NCI-H2029 treated with DMSO at 0.1 percent for 48 hours (cell line): Measurements from ENCODE around the gene SENP5.
"Not testable (repeated sequence)": the region's sequence is repeated elsewhere in the genome, so short reads cannot be mapped to it uniquely, and the experiment has no call there.

ENCODE experiments used
- DNase-seq: peaks from one replicate; lab custom pipeline; 2025; lab: John Stamatoyannopoulos, UW

SENP5 gene

DNA sequence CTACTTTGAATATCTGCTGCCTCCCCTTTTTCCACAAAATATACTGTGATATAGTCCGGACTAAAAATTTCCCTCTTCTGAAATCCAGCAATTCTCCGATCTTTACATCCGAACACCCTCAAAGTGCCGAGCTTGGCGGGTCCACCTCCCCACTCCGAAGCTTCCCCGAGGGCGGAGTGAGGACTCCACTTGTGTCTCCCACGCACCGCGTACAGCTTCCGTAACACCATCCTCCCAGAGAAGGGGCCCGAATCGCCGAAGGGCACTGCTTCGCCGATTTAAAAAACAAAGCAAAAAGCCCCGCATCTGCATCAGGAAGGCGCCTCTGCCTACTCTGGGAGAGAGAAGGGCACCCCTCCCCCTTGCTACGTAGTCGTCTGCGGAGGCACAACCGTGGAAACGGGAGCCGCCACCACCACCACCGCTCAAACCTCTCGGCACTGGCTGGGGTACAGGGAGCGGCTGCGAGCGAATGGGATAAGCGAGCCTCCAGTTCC, 74.1 kb downstream of the SENP5 start:
- no peak for DNase-seq

DNA sequence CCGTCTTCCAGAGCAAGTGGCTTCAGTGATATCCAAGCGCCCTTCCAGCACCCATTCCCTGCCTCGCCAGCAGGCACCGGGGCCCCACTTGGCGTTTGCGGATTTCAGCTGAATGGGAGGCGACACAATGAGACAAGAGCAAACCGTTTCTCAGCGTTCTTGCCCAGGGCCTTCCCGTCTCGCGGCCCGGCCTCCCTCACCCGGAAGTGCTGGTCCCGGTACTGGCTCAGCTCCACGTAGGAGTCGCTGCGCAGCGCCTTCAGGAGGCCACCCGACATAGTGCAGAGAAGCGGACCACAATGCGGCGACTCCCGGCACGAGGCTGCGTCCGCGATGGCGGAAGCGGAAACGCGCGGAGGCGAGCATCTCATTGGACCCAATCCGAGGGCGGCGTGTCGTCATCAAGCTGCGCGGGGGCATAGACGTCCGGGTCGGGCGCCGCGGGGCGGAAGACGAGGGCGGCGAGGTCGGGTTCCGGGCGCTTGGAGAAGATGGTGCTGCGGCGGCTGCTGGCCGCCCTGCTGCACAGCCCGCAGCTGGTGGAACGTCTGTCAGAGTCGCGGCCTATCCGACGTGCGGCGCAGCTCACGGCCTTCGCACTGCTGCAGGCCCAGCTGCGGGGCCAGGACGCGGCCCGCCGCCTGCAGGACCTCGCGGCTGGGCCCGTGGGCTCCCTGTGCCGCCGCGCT, 74.7 kb downstream of the SENP5 start, which contains the start of gene NCBP2:
Gene NCBP2, minus strand, starts transcription at position 303 of the 689 bp plus-strand sequence. Its CDS starts 25 bp downstream, at position 278.
- peak; percentile 85 for DNase-seq

DNA sequence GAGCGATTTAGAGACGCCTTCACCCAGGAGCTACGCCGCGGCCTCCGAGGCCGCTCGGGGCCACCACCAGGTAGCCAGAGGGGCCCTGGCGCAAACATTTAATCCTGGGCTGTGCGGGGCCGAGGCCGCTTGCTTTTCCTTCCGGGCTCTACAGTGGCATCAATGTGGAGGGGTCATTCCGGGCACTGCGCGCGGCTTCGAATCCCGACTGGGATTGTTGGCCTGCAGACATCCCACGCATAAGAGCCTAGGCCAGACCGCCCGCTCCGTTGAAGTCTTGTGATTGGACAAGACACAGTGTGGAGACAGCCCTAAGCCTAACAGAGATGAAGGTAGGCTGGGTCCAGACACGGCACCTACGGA, 75.2 kb downstream of the SENP5 start:
- DNase-seq, result no peak

DNA sequence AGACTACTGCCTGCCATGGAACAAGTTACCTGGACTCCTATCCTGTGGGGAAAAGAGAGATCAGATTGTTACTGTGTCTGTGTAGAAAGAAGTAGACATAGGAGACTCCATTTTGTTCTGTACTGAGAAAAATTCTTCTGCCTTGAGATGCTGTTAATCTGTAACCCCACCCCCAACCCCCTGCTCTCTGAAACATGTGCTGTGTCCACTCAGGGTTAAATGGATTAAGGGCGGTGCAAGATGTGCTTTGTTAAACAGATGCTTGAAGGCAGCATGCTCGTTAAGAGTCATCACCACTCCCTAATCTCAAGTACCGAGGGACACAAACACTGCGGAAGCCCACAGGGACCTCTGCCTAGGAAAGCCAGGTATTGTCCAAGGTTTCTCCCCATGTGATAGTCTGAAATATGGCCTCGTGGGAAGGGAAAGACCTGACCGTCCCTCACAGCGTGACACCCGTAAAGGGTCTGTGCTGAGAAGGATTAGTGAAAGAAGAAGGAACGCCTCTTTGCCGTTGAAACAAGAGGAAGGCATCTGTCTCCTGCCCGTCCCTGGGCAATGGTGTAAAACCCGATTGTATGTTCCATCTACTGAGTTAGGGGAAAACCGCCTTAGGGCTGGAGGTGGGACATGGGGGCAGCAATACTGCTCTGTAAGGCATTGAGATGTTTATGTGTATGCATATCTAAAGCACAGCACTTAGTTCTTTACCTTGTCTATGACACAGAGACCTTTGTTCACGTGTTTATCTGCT, 76.5 kb downstream of the SENP5 start:
- DNase-seq, result not testable (repeated sequence)

DNA sequence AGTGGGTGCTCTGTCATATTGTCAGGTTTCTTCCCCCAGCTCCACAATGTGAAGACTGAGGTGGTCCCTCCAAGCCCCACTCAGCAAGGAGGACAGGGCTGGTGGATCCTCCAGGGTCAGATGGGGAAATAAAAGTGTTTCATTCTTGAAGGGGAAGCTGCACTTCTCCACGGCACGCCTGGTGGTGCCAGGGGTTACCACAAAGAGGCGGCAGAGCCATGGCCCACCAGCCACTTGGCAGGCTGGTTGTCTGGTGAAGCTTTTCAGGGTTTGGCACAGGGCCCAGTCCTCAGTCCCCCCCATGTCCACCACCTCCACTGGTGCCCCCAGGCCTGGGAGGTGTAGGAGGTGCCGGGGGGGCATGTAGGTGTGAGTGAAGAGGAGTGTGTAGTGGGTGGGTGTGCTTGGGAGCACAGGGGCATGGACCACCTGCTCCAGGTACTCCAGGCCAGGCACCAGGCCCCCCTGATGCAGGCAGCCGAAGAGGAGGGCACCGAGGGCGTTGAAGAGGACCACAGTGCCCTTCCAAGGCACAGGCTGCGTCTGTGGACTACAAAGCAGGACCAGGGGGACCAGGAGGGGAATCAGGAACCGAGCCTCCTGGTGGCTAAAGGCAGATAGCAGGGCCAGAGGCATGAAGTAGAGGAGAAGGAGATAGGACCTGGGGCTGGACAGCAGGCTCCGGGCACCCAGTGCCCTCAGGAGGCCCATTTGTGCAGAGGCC, 79.6 kb downstream of the SENP5 start:
- DNase-seq, result no peak

DNA sequence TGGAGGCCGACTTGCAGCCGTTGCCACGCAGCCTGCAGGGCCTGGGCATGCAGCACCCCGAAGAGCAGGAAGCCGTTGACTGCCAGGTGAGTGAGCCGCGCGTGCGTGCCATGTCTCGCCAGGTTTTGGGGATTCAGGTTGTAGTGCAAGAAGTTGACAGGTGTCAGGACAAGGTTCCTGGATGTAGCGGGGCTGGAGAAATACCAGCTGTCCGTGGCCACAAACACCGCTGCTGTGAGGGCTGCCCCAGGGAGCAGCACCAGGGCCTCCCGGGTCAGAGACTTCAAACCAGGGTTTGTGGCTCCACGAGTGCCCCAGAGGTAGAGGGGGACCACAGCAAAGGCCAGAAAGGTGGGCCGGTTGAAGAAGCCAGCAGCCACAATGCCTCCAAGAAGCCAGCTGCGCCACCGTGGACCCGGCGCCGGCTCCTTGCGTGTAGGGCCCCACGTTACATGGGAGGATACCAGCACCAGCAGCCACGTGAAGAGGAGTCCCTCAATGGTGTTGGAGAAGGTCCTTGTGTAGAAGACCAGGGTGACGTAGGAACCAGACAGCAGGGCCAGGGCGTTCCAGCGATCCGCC, 80.2 kb downstream of the SENP5 start:
- no peak for DNase-seq

DNA sequence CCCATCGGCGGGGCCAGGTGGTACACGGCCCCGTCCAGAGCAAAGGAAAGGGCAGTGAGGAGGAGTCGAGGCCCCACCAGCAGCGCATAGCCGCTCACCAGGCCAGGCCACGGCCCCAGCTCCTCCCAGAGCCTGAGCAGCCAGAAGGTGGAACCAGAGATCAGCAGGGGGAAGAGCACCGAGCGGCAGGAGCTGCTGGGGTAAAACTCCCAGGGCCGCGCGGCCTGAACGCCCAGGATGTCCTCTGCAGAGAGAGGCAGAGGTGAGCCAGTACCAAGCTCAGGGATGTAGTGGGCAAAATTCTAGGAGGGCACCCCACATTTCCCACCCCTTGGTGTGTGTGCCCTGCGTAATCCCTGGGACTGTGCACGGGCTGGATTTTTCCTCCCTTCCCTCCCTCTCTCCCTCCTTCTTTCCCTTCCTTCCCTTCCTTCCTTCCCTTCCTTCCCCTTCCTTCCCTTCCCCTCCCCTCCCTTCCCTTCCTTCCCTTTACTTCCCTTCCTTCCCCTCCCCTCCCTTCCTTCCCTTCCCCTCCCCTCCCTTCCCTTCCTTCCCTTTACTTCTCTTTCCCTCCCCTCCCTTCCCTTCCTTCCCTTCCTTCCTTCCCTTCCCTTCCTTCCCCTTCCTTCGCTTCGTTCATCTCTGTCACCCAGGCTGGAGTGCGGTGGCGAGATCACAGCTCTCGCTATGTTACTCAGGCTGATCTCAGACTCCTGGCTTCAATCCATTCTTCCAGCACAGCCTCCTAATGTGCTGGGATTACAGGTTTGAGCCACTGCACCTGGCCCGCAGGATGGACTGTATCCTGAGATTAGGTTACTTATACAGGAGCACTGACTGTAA, 80.9 kb downstream of the SENP5 start:
- no peak for DNase-seq

DNA sequence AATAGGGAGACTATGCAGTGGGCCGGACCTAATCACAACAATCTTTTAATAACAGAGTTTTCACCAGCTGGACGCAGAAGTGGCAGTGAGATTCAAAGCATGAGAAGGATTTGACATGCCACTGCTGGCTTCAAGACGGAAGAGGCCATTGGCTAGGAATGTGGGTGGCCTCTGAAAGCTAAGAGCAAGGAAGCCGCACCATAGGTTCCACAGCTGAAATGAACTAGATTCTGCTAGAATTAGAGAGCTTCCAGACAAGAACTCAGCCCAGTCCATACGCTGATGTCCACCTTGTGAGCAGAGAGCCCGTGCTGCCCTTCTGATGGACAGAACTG, 81.5 kb downstream of the SENP5 start:
- DNase-seq, result no peak

DNA sequence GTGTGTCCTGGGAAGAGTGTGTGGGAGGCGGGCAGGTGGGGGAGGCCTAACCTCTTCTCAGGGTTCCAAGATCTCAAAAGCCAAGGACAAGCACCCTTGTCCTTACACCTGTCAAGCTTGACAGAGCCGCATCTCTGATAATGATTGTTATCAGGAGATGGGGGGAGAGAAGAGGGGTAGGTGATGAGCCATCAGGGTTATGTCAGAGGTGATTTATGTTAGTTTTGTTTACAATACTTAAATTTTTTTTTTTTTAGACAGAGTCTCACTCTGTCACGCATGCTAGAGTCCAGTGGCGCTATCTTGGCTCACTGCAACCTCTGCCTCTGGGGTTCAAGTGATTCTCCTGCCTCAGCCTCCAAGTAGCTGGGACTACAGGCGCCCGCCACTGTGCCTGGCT, 82.0 kb downstream of the SENP5 start:
- DNase-seq, result no peak

DNA sequence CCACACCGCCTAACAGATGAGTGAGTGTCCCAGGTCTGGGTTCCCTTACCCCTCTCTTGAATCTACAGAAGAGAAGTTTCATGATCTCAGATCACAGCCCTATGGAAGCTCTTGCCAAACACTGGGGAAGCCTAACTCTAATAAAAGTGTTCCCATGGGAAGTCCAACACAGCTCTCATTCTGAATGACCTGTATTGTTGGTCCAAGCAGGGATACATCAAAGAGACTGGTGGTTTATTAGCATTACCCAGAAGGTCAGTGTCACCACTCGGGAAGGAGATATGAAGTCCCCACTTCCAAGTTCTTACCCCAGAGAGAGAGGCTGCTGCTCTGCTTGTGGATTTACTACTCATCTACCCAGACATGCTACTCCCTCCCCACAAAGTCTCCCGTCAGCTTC, 83.7 kb downstream of the SENP5 start:
- DNase-seq, result no peak

DNA sequence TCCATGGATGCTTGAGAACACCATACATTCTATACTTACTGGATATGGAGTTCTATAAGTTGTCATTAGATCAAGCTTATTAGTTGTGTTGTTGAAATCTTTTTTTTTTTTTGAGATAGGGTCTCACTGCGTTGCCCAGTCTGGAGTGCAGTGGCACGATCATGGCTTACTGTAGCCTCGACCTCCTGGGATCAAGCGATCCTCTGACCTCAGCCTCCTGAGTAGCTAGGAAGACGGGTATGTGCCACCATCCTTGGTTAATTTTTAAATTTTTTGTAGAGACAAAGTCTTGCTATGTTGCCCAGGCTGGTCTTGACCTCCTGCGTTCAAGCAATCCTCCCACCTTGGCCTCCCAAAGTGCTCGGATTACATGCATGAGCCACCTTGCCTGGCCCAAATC, 87.1 kb downstream of the SENP5 start:
- no peak for DNase-seq

DNA sequence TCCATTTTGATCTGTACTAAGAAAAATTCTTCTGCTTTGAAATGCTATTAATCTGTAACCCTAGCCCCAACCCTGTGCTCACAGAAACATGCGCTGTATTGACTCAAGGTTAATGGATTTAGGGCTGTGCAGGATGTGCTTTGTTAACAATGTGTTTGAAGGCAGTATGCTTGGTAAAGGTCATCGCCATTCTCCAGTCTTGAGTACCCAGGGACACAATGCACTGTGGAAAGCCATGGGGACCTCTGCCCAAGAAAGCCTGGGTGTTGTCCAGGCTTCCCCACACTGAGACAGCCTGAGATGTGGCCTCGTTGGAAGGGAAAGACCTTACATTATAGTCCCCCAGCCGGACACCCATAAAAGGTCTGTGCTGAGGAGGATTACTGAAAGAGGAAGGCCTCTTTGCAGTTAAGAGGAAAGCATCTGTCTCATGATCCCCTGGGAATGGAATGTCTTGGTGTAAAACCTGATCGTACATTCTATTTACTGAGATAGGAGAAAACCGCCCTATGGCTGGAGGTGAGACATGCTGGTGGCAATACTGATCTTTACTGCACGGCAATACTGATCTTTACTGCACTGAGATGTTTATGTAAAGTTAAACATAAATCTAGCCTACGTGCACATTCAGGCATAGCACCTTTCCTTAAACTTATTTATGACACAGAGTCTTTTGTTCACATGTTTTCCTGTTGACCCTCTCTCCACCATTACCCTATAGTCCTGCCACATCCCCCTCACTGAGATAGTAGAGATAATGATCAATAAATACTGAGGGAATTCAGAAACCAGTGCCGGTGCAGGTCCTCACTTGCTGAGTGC, 94.6 kb downstream of the SENP5 start:
- no peak for DNase-seq

DNA sequence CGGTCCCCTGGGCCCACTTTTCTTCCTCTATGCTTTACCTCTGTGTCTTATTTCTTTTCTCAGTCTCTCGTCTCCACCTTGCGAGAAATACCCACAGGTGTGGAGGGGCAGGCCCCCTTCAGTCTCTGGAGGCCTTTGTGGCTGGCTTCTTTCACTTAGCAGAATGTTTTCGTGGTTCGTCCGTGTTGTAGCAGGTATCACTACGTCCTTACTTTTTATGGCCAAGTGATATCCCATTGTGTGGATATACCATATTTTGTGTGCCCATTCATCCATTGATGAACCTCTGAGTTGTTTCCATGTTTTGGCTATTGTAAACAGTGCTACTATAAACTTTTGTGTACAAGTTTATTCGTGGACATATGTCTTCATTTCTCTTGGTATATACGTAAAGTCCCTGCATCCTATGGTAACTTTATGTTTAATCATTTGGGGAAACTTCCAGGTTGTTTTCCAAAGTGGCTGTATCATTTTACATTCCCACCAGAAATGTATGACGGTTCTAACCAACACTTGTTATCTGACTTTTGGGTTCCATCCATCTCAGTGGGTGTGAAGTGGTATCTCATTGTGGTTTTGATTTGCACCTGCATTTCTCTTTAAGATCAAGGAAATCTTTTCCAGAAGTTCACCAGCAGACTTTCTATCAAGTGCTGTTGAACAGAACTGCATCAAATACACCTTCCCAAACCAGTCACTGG, 95.4 kb downstream of the SENP5 start:
- DNase-seq, result no peak

DNA sequence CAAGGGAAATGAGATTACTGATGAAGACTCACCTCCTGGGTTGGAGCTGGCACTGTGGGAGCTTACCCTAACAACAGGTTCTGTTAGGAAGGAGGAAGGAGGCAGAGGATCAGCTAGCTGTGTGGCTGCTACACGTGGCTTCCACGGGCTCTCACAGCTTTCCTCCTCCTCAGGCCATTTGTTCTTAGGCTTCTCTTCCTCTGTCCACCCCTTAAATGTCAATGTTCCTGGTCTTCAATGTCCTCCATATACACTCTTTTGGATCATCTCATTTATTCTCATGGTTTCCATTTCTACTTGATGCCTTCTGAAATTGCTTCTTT, 95.9 kb downstream of the SENP5 start:
- no peak for DNase-seq

DNA sequence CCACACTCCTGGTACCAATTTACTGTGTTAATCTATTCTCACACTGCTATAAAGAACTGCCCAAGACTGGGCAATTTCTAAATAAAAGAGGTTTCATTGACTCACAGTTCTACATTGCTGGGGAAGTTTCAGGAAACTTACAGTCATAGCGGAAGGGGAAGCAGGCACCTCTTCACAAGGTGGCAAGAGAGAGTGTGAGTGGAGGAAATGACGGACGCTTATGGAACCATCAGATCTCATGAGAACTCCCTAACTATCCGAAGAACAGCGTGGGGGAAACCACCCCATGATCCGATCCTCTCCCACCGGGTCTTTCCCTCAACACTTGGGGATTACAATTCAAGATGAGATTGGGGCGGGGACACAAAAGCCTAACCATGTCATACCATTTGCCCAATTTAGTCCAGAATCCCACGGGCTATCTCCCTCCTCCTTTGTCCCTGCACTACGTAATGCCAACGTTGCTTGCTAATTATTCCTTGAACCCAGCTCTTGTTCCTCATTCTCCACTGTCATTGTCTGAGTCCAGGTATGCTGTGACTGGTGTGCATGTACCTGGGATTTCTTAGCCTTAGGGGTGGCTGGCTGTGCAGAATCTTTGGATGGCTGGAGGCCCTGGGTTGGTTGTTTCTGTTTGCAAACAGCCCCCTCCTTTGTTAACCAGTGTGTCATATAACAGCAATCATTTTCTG, 97.5 kb downstream of the SENP5 start:
- DNase-seq, result no peak

DNA sequence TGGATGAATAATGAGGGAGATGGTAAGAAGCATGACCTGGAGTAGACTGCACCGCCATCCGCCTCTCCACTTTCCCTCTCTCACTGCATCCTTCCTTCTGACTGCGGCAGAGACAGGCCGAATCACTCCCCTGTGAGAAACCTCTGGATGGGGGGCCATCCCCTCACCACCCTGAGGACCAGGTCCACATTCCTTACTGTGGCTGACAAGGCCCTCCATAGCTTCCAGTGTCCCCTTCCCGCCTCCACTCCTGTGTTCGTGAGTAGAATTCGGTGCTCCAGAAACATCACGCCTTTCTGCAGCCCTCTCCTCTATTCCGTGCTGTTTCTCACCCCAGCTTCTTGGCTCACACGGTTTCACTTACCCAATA, 98.1 kb downstream of the SENP5 start:
- DNase-seq, result no peak

DNA sequence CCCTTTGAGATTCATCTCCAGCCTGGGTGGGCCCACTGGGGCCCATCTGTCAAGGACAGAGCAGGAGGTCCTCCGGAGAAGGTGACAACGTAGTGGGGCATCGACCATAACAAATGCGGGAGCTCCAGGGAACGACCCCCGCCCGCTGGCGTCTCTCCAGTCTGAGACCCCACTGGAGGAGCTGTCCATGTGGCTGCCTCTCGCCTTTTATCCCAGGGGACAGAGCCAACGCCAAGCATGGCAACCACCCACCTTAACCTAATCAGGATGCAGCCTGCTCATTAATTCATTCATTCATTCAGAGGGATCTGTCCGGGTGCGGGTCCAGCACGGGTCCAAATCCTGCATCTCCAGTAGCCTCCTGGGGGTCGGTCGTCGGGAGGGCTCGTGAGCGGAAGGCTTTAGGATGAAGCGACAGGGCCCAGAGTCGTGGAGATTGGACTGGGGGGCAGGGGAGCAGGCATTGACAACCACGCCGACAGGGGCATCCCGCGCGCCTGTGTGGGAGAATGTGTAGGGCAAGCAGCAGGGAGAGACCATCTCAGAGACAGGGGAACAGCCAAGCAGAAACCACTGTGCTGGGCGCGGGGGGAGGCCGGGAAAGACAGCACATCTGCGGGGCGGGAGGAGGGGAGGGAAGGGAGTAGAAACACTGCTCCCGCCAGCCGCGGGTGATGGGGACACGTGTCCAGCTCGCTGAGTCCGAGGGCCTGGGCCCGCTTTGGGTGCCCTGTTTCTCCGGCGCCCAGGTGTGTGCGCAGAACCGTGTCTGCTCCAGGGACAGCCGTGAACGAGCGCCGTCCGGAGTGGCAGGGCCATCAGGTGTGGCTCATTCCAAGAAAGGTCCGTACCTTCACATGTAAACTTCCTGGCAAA, 99.0 kb downstream of the SENP5 start:
- DNase-seq, result no peak

DNA sequence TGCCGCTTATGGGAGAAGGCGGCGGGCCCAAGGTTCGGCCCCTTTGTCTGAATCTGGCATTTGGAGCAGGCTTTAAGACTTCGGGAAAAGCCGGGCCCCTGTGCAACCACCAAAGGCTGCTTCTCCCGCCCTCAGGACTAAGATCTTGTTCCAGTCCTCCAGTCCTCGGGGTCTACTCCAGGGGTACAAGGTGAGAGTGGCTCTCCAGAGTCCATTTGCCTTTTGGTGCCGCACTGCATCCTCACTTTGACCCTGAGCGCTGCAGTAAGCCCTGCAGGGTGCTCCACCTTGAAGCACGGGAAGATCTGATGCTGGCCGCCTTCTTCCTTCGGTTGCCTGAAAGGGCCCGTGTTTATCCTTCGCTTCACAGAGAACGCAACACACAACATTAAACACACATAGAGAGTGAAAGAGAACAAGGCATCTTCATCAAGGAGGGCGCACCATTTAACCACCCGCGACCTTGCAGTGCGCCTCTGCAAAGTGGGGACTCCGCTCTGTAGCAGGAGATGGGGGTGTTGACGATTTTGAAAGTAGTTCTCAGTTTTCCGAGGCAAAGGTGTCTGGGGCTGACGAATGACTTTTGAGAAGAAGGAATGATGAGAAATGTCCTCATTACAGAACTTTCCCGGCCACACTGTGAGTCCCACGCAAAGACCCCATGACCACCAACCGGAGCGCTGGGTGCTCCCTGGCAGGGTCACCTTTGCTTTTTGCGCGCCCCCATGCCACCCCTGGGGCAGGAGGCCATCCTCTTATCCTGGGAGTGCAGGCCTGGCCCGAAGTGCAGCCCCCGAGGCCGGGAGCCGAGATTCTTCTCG, 99.9 kb downstream of the SENP5 start:
- no peak for DNase-seq
